NB4 (cell line): ENCODE measurements around the gene STX10.

Experiments
- DNase-seq: peaks from one replicate; pipeline ENCODE4 v3.0.0; 2010; ENCODE audit warnings: low read depth
- H3K4me3 ChIP-seq: one replicate; pipeline ENCODE4 v1.5.1; 2011; ENCODE audit warnings: mild to moderate bottlenecking, low read depth, low read length, moderate library complexity
- MYC ChIP-seq: IDR thresholded peaks from 2 replicates; pipeline ENCODE4 v1.6.1; 2011; ENCODE audit warnings: low read depth, low read length
- POLR2A ChIP-seq: IDR thresholded peaks from 2 replicates; pipeline ENCODE4 v1.6.1; 2011; ENCODE audit warnings: mild to moderate bottlenecking; ENCODE audit not compliant: insufficient read length; ENCODE audit errors: extremely low read depth
- TF ChIP-seq, protein P1 (sequence below): IDR thresholded peaks from 2 replicates; pipeline ENCODE4 v1.6.1; 2011; ENCODE audit warnings: low read depth, low read length
- TF ChIP-seq, protein P2 (sequence below): IDR thresholded peaks from one replicate; pipeline ENCODE4 v1.5.1; 2012; ENCODE audit warnings: low read depth, low read length

The STX10 gene

DNA sequence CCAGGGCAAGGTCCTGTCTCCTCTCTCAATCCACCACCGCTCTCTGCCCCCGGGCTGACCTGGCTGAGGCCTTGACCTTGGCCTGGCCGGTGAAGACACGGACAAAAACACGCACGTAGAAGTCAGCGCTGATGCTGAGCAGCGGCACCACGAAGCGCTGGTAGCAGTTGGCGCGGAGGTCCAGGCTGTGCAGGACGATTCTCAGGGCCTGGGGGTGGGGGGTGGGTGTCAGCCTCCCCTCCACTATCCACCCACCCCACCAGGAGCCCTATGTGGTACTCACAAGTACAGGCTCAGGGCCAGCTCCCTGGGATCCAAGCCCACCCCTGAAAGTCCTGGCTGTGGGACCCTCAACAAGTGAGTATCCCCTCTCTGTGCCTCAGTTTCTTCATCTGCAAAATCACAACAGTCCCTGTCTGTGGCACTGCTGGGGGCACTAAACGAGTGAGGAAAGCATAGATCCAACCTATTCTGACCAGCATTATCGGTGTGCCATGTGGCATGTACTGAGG is 40.0 kb downstream of the STX10 start:
- no peak for DNase-seq
- H3K4me3 ChIP-seq, result no peak overlapping the region
- TF ChIP-seq, protein P1, sequence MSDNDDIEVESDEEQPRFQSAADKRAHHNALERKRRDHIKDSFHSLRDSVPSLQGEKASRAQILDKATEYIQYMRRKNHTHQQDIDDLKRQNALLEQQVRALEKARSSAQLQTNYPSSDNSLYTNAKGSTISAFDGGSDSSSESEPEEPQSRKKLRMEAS, result no peak
- TF ChIP-seq POLR2A (no peak), MYC (no peak)
- TF ChIP-seq, protein P2, sequence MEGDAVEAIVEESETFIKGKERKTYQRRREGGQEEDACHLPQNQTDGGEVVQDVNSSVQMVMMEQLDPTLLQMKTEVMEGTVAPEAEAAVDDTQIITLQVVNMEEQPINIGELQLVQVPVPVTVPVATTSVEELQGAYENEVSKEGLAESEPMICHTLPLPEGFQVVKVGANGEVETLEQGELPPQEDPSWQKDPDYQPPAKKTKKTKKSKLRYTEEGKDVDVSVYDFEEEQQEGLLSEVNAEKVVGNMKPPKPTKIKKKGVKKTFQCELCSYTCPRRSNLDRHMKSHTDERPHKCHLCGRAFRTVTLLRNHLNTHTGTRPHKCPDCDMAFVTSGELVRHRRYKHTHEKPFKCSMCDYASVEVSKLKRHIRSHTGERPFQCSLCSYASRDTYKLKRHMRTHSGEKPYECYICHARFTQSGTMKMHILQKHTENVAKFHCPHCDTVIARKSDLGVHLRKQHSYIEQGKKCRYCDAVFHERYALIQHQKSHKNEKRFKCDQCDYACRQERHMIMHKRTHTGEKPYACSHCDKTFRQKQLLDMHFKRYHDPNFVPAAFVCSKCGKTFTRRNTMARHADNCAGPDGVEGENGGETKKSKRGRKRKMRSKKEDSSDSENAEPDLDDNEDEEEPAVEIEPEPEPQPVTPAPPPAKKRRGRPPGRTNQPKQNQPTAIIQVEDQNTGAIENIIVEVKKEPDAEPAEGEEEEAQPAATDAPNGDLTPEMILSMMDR, result no peak

DNA sequence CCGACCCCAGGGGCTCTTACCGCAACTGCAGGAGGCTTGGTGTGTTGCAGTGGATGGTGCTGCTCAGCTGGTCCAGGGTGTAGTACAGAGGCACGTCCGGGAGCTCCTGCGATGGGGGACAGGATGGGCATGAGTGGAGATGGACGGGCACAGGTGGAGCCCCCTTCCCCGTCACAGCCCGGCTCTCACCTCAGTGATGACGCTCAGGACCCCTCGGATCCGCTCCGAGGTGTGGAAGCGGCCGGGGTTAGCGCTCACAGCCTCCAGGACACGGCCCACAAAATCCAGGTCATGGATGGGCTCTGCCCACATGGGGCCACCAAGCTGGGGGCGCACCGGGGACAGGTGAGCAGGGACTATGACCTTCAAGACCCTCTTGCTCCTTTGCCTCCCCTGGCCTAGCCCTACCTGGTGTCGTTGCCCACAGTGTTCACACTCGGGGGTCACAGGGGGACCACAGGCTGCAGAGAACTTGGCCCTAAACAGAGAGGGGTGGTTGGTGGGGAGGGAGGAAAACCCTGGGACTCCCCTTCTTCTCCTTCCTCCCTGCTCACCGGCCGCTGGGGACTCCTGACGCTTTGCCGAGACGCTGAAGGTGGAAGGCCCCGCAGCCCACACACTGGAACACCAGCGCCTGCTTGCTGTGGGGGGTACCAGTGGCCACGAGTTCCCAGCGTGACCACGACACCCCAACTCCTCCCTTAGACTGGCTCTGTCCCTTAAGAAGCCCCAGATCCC is 40.6 kb downstream of the STX10 start:
- no peak for DNase-seq
- H3K4me3 ChIP-seq, result no peak overlapping the region
- TF ChIP-seq, protein P2, result no peak
- no peak for TF ChIP-seq MYC
- TF ChIP-seq POLR2A, result no peak
- TF ChIP-seq, protein P1, result no peak

DNA sequence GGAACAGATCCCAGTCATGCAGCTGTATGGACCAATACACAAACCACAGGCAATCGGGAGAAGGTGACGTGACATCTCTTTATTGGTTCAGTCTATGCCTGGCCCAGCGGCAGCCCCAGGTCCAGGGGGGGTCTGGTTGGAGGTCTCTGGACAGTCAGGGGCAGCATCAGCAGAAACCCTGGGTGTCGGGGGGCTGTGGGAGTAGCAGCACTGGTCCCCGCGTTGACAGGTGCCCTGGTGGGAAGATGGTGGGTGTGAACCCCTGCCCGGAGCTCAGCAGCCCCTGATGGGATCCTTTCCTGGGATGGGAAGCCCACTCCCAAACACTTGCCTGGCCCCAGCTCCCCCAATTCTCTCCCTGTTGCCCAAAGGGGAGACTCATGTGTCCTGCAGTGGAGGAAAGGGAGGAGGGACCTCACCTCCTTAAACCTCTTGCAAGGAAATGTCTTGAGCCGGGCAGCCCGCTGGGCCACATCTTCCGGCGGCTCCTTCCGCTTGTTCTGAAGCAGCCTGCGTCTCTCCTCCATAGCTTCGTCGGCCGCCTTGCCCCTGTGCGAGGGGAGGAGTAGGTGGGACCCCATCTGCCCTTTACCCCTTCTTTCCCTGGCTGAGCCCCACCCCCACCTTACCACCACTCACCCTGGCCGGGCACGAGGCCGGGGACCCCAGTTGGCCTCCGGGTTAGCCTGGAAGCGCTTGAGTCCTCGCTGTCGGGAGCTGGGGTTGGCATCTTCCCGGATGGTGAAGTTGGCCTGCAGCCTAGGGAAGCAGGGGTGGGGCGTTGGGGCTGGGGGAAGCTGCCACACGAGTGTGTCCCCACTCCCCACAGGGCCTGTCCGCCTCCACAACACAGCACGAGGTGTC is 45.1 kb downstream of the STX10 start:
- H3K4me3 ChIP-seq, result no peak overlapping the region
- DNase-seq, result no peak

DNA sequence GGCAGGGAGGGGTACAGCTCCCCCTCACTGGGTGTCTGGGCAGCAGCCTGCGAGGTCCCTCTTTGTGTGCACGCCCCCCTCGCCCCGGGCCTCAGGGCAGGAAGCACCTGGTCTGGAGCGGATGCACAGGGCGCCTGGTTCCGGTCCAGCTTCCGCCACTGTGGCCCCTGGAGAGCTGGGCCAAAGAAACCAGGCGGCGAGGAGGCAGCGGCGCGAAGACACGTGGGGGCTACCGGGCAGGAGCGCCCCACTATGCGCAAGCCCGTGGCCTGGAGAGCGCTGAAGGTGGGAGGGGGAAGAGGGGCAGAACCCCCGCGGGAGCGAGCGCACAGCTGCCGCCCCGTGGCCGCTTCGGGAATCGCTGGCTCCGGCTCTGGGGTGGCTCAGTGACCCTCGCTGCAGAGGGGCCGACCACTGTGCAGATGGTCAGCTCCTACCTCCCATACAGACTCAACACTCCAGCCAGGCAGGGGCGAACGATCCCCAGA is 45.8 kb downstream of the STX10 start:
- peak; percentile 82 for DNase-seq
- TF ChIP-seq MYC (peak; percentile 88), POLR2A (no peak)
- TF ChIP-seq, protein P1, result peak; percentile 90
- TF ChIP-seq, protein P2, result peak; percentile 57
- H3K4me3 ChIP-seq, result no peak overlapping the region

More for the DNA sequence above, 45.1 kb downstream of the STX10 start:
- TF ChIP-seq MYC, result no peak
- TF ChIP-seq, protein P2, result no peak
- TF ChIP-seq, protein P1, result no peak
- no peak for TF ChIP-seq POLR2A

DNA sequence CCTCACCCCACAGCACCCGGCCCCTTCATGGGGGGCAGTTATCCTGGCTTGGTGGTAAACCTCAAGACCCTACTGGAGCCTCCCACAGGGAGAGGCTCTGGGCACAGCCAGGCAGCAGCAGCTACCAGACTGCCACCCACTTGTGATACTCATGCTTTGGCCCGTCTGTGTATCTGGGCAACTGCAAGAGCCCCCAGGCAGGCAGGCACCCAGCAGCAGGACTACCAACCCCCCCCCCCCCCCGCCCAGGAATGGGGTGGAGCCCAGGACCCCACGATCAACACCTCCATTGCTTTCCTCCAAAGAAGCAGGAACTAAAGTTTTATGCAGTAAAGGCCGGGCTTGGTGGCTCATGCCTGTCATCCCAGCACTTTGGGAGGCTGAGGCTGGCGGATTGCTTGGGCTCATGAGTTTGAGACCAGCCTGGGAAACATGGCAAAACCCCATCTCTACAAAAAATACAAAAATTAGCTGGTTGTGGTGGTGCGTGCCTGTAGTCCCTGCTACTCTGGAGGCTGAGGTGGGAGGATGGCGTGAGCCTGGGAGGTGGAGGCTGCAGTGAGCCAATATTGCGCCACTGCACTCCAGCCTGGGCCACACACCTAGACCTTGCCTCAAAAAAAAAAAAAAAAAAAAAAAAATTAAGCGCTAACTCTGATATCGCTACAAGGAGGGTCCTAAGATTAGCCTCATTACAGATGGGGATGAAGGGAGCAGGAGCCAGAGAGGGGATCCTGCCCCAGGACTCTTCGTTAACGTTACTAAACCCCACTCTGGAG is 46.4 kb downstream of the STX10 start:
- TF ChIP-seq, protein P1, result no peak
- TF ChIP-seq POLR2A, result no peak
- TF ChIP-seq, protein P2, result no peak
- TF ChIP-seq MYC, result no peak
- peak; percentile 80 for DNase-seq
- H3K4me3 ChIP-seq, result peak overlapping the region; percentile 98
